ENCODE results near the gene QTRT2.
A peak's percentile ranks its signal among the peaks of the same experiment; 100 is the strongest.

QTRT2 gene

GRCh38 chr3:114056130-114057010 lies at the start of gene QTRT2, which contains the start of gene CCDC191:
TSS of gene QTRT2 (plus strand) at chr3:114056737. CDS start at chr3:114065258, 8,521 bp downstream.
TSS of gene CCDC191 (minus strand) at chr3:114056526. CDS start at chr3:114056466, 60 bp downstream.
- DNase-seq (ENCODE audit: low spot score), result peak; percentile 93

- DNase-seq (ENCODE audit: low spot score), result no peak
These were observed 45.3 kb upstream of the QTRT2 start for GRCh38 chr3:114011059-114011797.

GRCh38 chr3:114014211-114014610 lies 42.3 kb upstream of the QTRT2 start:
- DNase-seq (ENCODE audit: low spot score), result no peak

- DNase-seq (ENCODE audit: low spot score), result no peak
These were observed 37.1 kb upstream of the QTRT2 start for GRCh38 chr3:114019486-114019885.

- DNase-seq (ENCODE audit: low spot score), result no peak
These were observed 35.6 kb upstream of the QTRT2 start for GRCh38 chr3:114020907-114021306.

GRCh38 chr3:114022145-114022802 lies 34.3 kb upstream of the QTRT2 start:
- DNase-seq (ENCODE audit: low spot score), result no peak

- DNase-seq (ENCODE audit: low spot score), result no peak
These were observed 31.1 kb upstream of the QTRT2 start for GRCh38 chr3:114025451-114025850.

GRCh38 chr3:114026331-114026730 lies 30.2 kb upstream of the QTRT2 start:
- DNase-seq (ENCODE audit: low spot score), result no peak

GRCh38 chr3:114033721-114034120 lies 22.8 kb upstream of the QTRT2 start:
- no peak for DNase-seq (ENCODE audit: low spot score)

- no peak for DNase-seq (ENCODE audit: low spot score)
These were observed 22.3 kb upstream of the QTRT2 start for GRCh38 chr3:114034211-114034610.

GRCh38 chr3:114034787-114035545 lies 21.6 kb upstream of the QTRT2 start:
- no peak for DNase-seq (ENCODE audit: low spot score)

GRCh38 chr3:114035896-114036295 lies 20.6 kb upstream of the QTRT2 start:
- DNase-seq (ENCODE audit: low spot score), result no peak

- no peak for DNase-seq (ENCODE audit: low spot score)
These were observed 13.3 kb upstream of the QTRT2 start for GRCh38 chr3:114043205-114043604.

GRCh38 chr3:114052216-114052615 lies 4.3 kb upstream of the QTRT2 start:
- DNase-seq (ENCODE audit: low spot score), result no peak

GRCh38 chr3:114057011-114057347 lies 442 bp downstream of the QTRT2 start:
- DNase-seq (ENCODE audit: low spot score), result peak; percentile 18

- DNase-seq (ENCODE audit: low spot score), result no peak
These were observed 2.1 kb downstream of the QTRT2 start for GRCh38 chr3:114058646-114059045.

- no peak for DNase-seq (ENCODE audit: low spot score)
These were observed 4.5 kb downstream of the QTRT2 start for GRCh38 chr3:114060906-114061655.

GRCh38 chr3:114067804-114068203 lies 11.3 kb downstream of the QTRT2 start:
- DNase-seq (ENCODE audit: low spot score), result no peak

- DNase-seq (ENCODE audit: low spot score), result no peak
These were observed 11.8 kb downstream of the QTRT2 start for GRCh38 chr3:114068336-114068735.

GRCh38 chr3:114071786-114072185 lies 15.2 kb downstream of the QTRT2 start:
- no peak for DNase-seq (ENCODE audit: low spot score)

- DNase-seq (ENCODE audit: low spot score), result no peak
These were observed 20.2 kb downstream of the QTRT2 start for GRCh38 chr3:114076711-114077110.
